GM23338 (cell line): ENCODE measurements around the gene FARS2. TPM values are rescaled to one million over a fixed set of nuclear protein-coding genes. Genes with fewer than 3 reads are reported as not detected.

Experiments used
- ATAC-seq: fragments of 200-7000 bp; cut with Tn5 transposase; 3 replicates; pipeline ENCODE4 v1.9.1; 2020
- DNase-seq: peaks from one replicate; pipeline ENCODE4 v3.0.0-alpha.2; 2015; ENCODE audit warnings: low spot score
- H2AFZ ChIP-seq: fragments of 200-600 bp; sonication (generic); 2 replicates; pipeline ENCODE4 v1.8.0; 2016; ENCODE audit warnings: antibody characterized with exemption, mild to moderate bottlenecking, moderate library complexity
- H3F3A ChIP-seq: fragments of 200-600 bp; sonication (generic); replicated peaks from 2 replicates; pipeline ENCODE4 v1.8.0; 2017; ENCODE audit warnings: antibody characterized with exemption, mixed run types, low read depth
- H3K27ac ChIP-seq: fragments of 200-600 bp; sonication (generic); 2 replicates; pipeline ENCODE4 v1.6.1; 2016; ENCODE audit warnings: low read depth
- H3K27me3 ChIP-seq: fragments of 200-600 bp; sonication (generic); 2 replicates; pipeline ENCODE4 v1.8.0; 2016; ENCODE audit warnings: mild to moderate bottlenecking, mixed run types, moderate library complexity; ENCODE audit not compliant: insufficient read depth
- H3K36me3 ChIP-seq: fragments of 200-600 bp; sonication (generic); 2 replicates; pipeline ENCODE4 v1.8.0; 2016; ENCODE audit warnings: mild to moderate bottlenecking; ENCODE audit not compliant: insufficient read depth
- H3K4me1 ChIP-seq: fragments of 200-600 bp; sonication (generic); 2 replicates; pipeline ENCODE4 v1.8.0; 2016; ENCODE audit warnings: mild to moderate bottlenecking, moderate library complexity; ENCODE audit not compliant: insufficient read depth
- H3K4me2 ChIP-seq: fragments of 200-600 bp; sonication (generic); 2 replicates; pipeline ENCODE4 v1.7.1; 2017; ENCODE audit warnings: mixed run types
- H3K4me3 ChIP-seq: fragments of 200-600 bp; sonication (generic); 2 replicates; pipeline ENCODE4 v1.6.1; 2016; ENCODE audit warnings: mixed run types
- H3K79me2 ChIP-seq: fragments of 200-600 bp; sonication (generic); replicated peaks from 2 replicates; pipeline ENCODE4 v1.8.0; 2017; ENCODE audit warnings: mild to moderate bottlenecking; ENCODE audit not compliant: insufficient read depth
- H3K9me2 ChIP-seq: fragments of 200-600 bp; sonication (generic); 2 replicates; pipeline ENCODE4 v1.8.0; 2017; ENCODE audit not compliant: insufficient read depth
- H4K20me1 ChIP-seq: fragments of 200-600 bp; sonication (generic); replicated peaks from 2 replicates; pipeline ENCODE4 v1.8.0; 2017; ENCODE audit warnings: mild to moderate bottlenecking; ENCODE audit not compliant: insufficient read depth
- H3K27ac Mint-ChIP-seq: 2 replicates; pipeline ENCODE4 v1.8.0; 2020; ENCODE audit warnings: inconsistent platforms, mild to moderate bottlenecking, moderate library complexity, mixed read lengths
- H3K27me3 Mint-ChIP-seq: 3 replicates; pipeline ENCODE4 v1.8.0; 2022; ENCODE audit warnings: low read depth, mild to moderate bottlenecking, moderate library complexity, mixed read lengths, inconsistent platforms; ENCODE audit not compliant: insufficient read depth, poor library complexity
- H3K36me3 Mint-ChIP-seq: 3 replicates; pipeline ENCODE4 v1.8.0; 2021; ENCODE audit warnings: low read depth, mild to moderate bottlenecking, inconsistent platforms, moderate library complexity, mixed read lengths
- H3K4me1 Mint-ChIP-seq: 3 replicates; pipeline ENCODE4 v1.8.0; 2020; ENCODE audit warnings: mild to moderate bottlenecking, inconsistent platforms, mixed read lengths
- H3K4me3 Mint-ChIP-seq: 3 replicates; pipeline ENCODE4 v1.8.0; 2021; ENCODE audit warnings: moderate library complexity, mild to moderate bottlenecking, inconsistent platforms, mixed read lengths
- H3K9me3 Mint-ChIP-seq: 3 replicates; pipeline ENCODE4 v1.8.0; 2020; ENCODE audit warnings: moderate library complexity, mild to moderate bottlenecking, inconsistent platforms, mixed read lengths
- CREB1 ChIP-seq: fragments of 250-450 bp; sonication (Bioruptor Pico); IDR thresholded peaks from 2 replicates; pipeline ENCODE4 v1.5.0; 2020; ENCODE audit warnings: low read depth, mild to moderate bottlenecking, moderate library complexity
- ETS1 ChIP-seq: IDR thresholded peaks from 2 replicates; pipeline ENCODE4 v1.6.1; 2016; ENCODE audit warnings: antibody characterized with exemption
- EZH2 ChIP-seq: fragments of 200-600 bp; sonication (generic); IDR thresholded peaks from one replicate; pipeline ENCODE4 v1.8.0; 2017; ENCODE audit warnings: antibody characterized with exemption, mild to moderate bottlenecking, low read depth; ENCODE audit not compliant: unreplicated experiment
- EZH2phosphoT487 ChIP-seq: fragments of 200-600 bp; sonication (generic); IDR thresholded peaks from one replicate; pipeline ENCODE4 v1.8.1; 2018; ENCODE audit warnings: antibody characterized with exemption; ENCODE audit not compliant: unreplicated experiment
- JUNB ChIP-seq: IDR thresholded peaks from one replicate; pipeline ENCODE4 v1.6.1; 2016; ENCODE audit warnings: antibody characterized with exemption; ENCODE audit not compliant: unreplicated experiment
- NANOG ChIP-seq: IDR thresholded peaks from 2 replicates; pipeline ENCODE4 v1.6.1; 2016; ENCODE audit warnings: antibody characterized with exemption, borderline replicate concordance
- ZNF114 ChIP-seq: fragments of 250-450 bp; sonication (Bioruptor Pico); IDR thresholded peaks from 2 replicates; pipeline ENCODE4 v1.5.0; 2020; ENCODE audit warnings: mild to moderate bottlenecking, moderate library complexity
- ZNF331 ChIP-seq: fragments of 250-450 bp; sonication (Bioruptor Pico); IDR thresholded peaks from 2 replicates; pipeline ENCODE4 v1.5.0; 2020; ENCODE audit warnings: low read depth, mild to moderate bottlenecking, moderate library complexity
- ZNF462 ChIP-seq: fragments of 250-450 bp; sonication (Bioruptor Pico); IDR thresholded peaks from 2 replicates; pipeline ENCODE4 v1.5.0; 2020; ENCODE audit warnings: mild to moderate bottlenecking, moderate library complexity
- polyA plus RNA-seq: library from polyadenylated mRNA; unstranded; fragments of >200 nt; fragmentation: Nextera tagmentation; extraction: Ambion mirVana; gene quantifications from 2 replicates; pipeline ENCODE4 v1.2.1, GENCODE V29; 2016
- total RNA-seq: library from RNA; depleted of rRNA; stranded (reverse); fragments of >200 nt; shearing (Covaris generic); gene quantifications from 2 replicates; pipeline ENCODE4 v1.2.3, GENCODE V29; 2014

FARS2 gene
- total and polyA plus RNA-seq, 2 experiments from 2014 or later, result 7.6 to 19.0 TPM

- TF ChIP-seq ZNF462 (CRISPR knock-in tag), result no peak
Measured at GRCh38 chr6:5287966-5288297, 26.6 kb downstream of the FARS2 start (continued).

- no peak overlapping the region for H3K27ac Mint-ChIP-seq
- TF ChIP-seq EZH2phosphoT487 (no peak), EZH2 (no peak), JUNB (no peak), ZNF114 (CRISPR knock-in tag) (no peak), NANOG (no peak), CREB1 (no peak), ZNF331 (CRISPR knock-in tag) (no peak), ETS1 (no peak)
- H3K27me3 Mint-ChIP-seq, result peaks cover 2% of the 10 kb centered on the region
- no peak overlapping the region for H2AFZ ChIP-seq
- H3K9me3 Mint-ChIP-seq, result no peaks in the 10 kb centered on the region
- H3K4me3 ChIP-seq, result no peak overlapping the region
- no peak overlapping the region for H3K4me3 Mint-ChIP-seq
- H3K9me2 ChIP-seq, result peaks cover 8% of the 10 kb centered on the region; the same call in 1 of the 2 replicates
- no peak for DNase-seq
- no peak overlapping the region for H3K4me2 ChIP-seq
- H3K36me3 Mint-ChIP-seq, result no peaks in the 10 kb centered on the region
- H3K27me3 ChIP-seq, result no peaks in the 10 kb centered on the region
- H3K27ac ChIP-seq, result no peak overlapping the region
- no peak for ATAC-seq
- peaks cover 28% of the 10 kb centered on the region for H3K4me1 Mint-ChIP-seq
- H3K36me3 ChIP-seq, result no peaks in the 10 kb centered on the region
- H3F3A ChIP-seq, result no peaks in the 10 kb centered on the region
- H3K79me2 ChIP-seq, result peaks cover 22% of the 10 kb centered on the region
- peaks cover 13% of the 10 kb centered on the region for H3K4me1 ChIP-seq
- no peaks in the 10 kb centered on the region; the same call in 1 of the 2 replicates for H4K20me1 ChIP-seq
Measured at GRCh38 chr6:5290097-5290496, 28.8 kb downstream of the FARS2 start.
